ENCODE results near the gene C1orf21. TPM values are rescaled to one million over a fixed set of nuclear protein-coding genes. Genes with fewer than 3 reads are reported as not detected.
"Not testable (repeated sequence)": the region's sequence is repeated elsewhere in the genome, so short reads cannot be mapped to it uniquely, and the experiment has no call there.

Gene C1orf21
- total RNA-seq, 1 donor from 2014 or later, result 3.4 TPM

- Mint-ChIP-seq H3K36me3 (ENCODE audit: low read depth) (no peaks in the 10 kb centered on the region), H3K4me1 (ENCODE audit: low read depth) (no peaks in the 10 kb centered on the region), H3K27ac (no peak overlapping the region), H3K4me3 (ENCODE audit: low read depth) (no peak overlapping the region), H3K27me3 (ENCODE audit: low read depth) (no peaks in the 10 kb centered on the region), H3K9me3 (no peaks in the 10 kb centered on the region)
- DNase-seq (ENCODE audit: low spot score), result no peak
- intact Hi-C loops (cut with micrococcal nuclease), result no loop called here
Measured at GRCh38 chr1:184604152-184604900, 217.5 kb downstream of the C1orf21 start.

GRCh38 chr1:184605941-184606340, 219.1 kb downstream of the C1orf21 start:
- Mint-ChIP-seq H3K36me3 (ENCODE audit: low read depth) (no peaks in the 10 kb centered on the region), H3K27me3 (ENCODE audit: low read depth) (no peaks in the 10 kb centered on the region), H3K9me3 (no peaks in the 10 kb centered on the region), H3K27ac (no peak overlapping the region), H3K4me1 (ENCODE audit: low read depth) (no peaks in the 10 kb centered on the region), H3K4me3 (ENCODE audit: low read depth) (no peak overlapping the region)
- intact Hi-C loops (cut with micrococcal nuclease), result no loop called here
- no peak for DNase-seq (ENCODE audit: low spot score)

- Mint-ChIP-seq H3K27me3 (ENCODE audit: low read depth) (no peaks in the 10 kb centered on the region), H3K9me3 (no peaks in the 10 kb centered on the region), H3K4me3 (ENCODE audit: low read depth) (no peak overlapping the region), H3K36me3 (ENCODE audit: low read depth) (no peaks in the 10 kb centered on the region), H3K27ac (no peak overlapping the region), H3K4me1 (ENCODE audit: low read depth) (no peaks in the 10 kb centered on the region)
- intact Hi-C loops (cut with micrococcal nuclease), result no loop called here
- no peak for DNase-seq (ENCODE audit: low spot score)
Measured at GRCh38 chr1:184606786-184607185, 220.0 kb downstream of the C1orf21 start.

- intact Hi-C loops (cut with micrococcal nuclease), result no loop called here
- Mint-ChIP-seq H3K27me3 (ENCODE audit: low read depth) (no peaks in the 10 kb centered on the region), H3K4me1 (ENCODE audit: low read depth) (no peaks in the 10 kb centered on the region), H3K9me3 (no peaks in the 10 kb centered on the region), H3K27ac (no peak overlapping the region), H3K4me3 (ENCODE audit: low read depth) (no peak overlapping the region), H3K36me3 (ENCODE audit: low read depth) (no peaks in the 10 kb centered on the region)
- no peak for DNase-seq (ENCODE audit: low spot score)
Measured at GRCh38 chr1:184608581-184608980, 221.8 kb downstream of the C1orf21 start.

GRCh38 chr1:184608990-184609389, 222.2 kb downstream of the C1orf21 start:
- DNase-seq (ENCODE audit: low spot score), result no peak
- H3K27ac Mint-ChIP-seq, result no peak overlapping the region
- intact Hi-C loops (cut with micrococcal nuclease), result no loop called here
- H3K36me3 Mint-ChIP-seq (ENCODE audit: low read depth), result no peaks in the 10 kb centered on the region
- H3K4me1 Mint-ChIP-seq (ENCODE audit: low read depth), result no peaks in the 10 kb centered on the region
- no peaks in the 10 kb centered on the region for H3K9me3 Mint-ChIP-seq
- no peak overlapping the region for H3K4me3 Mint-ChIP-seq (ENCODE audit: low read depth)
- H3K27me3 Mint-ChIP-seq (ENCODE audit: low read depth), result no peaks in the 10 kb centered on the region

GRCh38 chr1:184610876-184611595, 224.2 kb downstream of the C1orf21 start:
- no peaks in the 10 kb centered on the region for H3K4me1 Mint-ChIP-seq (ENCODE audit: low read depth)
- DNase-seq (ENCODE audit: low spot score), result no peak
- intact Hi-C loops (cut with micrococcal nuclease), result no loop called here

GRCh38 chr1:184612229-184612628, 225.4 kb downstream of the C1orf21 start:
- H3K4me1 Mint-ChIP-seq (ENCODE audit: low read depth); DNase-seq (ENCODE audit: low spot score); intact Hi-C loops (cut with micrococcal nuclease); H3K27me3 Mint-ChIP-seq (ENCODE audit: low read depth); H3K9me3 Mint-ChIP-seq; H3K36me3 Mint-ChIP-seq (ENCODE audit: low read depth); H3K4me3 Mint-ChIP-seq (ENCODE audit: low read depth); H3K27ac Mint-ChIP-seq: not testable (repeated sequence)

More at GRCh38 chr1:184610876-184611595, 224.2 kb downstream of the C1orf21 start:
- Mint-ChIP-seq H3K4me3 (ENCODE audit: low read depth) (no peak overlapping the region), H3K36me3 (ENCODE audit: low read depth) (no peaks in the 10 kb centered on the region), H3K27ac (no peak overlapping the region), H3K27me3 (ENCODE audit: low read depth) (no peaks in the 10 kb centered on the region), H3K9me3 (no peaks in the 10 kb centered on the region)

- H3K9me3 Mint-ChIP-seq, result no peaks in the 10 kb centered on the region
- no peak for DNase-seq (ENCODE audit: low spot score)
- intact Hi-C loops (cut with micrococcal nuclease), result no loop called here
- no peaks in the 10 kb centered on the region for H3K4me1 Mint-ChIP-seq (ENCODE audit: low read depth)
- no peaks in the 10 kb centered on the region for H3K36me3 Mint-ChIP-seq (ENCODE audit: low read depth)
- no peak overlapping the region for H3K4me3 Mint-ChIP-seq (ENCODE audit: low read depth)
- no peak overlapping the region for H3K27ac Mint-ChIP-seq
- peaks cover 4% of the 10 kb centered on the region for H3K27me3 Mint-ChIP-seq (ENCODE audit: low read depth)
Measured at GRCh38 chr1:184614667-184615066, 227.8 kb downstream of the C1orf21 start.

GRCh38 chr1:184615301-184615700, 228.5 kb downstream of the C1orf21 start:
- no peak overlapping the region for H3K27ac Mint-ChIP-seq
- H3K9me3 Mint-ChIP-seq, result no peaks in the 10 kb centered on the region
- intact Hi-C loops (cut with micrococcal nuclease), result no loop called here
- no peak overlapping the region for H3K4me3 Mint-ChIP-seq (ENCODE audit: low read depth)
- DNase-seq (ENCODE audit: low spot score), result no peak
- no peaks in the 10 kb centered on the region for H3K36me3 Mint-ChIP-seq (ENCODE audit: low read depth)
- peaks cover 4% of the 10 kb centered on the region for H3K27me3 Mint-ChIP-seq (ENCODE audit: low read depth)
- no peaks in the 10 kb centered on the region for H3K4me1 Mint-ChIP-seq (ENCODE audit: low read depth)

- H3K4me1 Mint-ChIP-seq (ENCODE audit: low read depth), result no peaks in the 10 kb centered on the region
- H3K9me3 Mint-ChIP-seq, result no peaks in the 10 kb centered on the region
- H3K27me3 Mint-ChIP-seq (ENCODE audit: low read depth), result peaks cover 4% of the 10 kb centered on the region
- no peak overlapping the region for H3K27ac Mint-ChIP-seq
- no peak for DNase-seq (ENCODE audit: low spot score)
- no peak overlapping the region for H3K4me3 Mint-ChIP-seq (ENCODE audit: low read depth)
- no peaks in the 10 kb centered on the region for H3K36me3 Mint-ChIP-seq (ENCODE audit: low read depth)
- intact Hi-C loops (cut with micrococcal nuclease), result no loop called here
Measured at GRCh38 chr1:184616504-184616903, 229.7 kb downstream of the C1orf21 start.

GRCh38 chr1:184617433-184618029, 230.7 kb downstream of the C1orf21 start:
- Mint-ChIP-seq H3K27me3 (ENCODE audit: low read depth) (peaks cover 4% of the 10 kb centered on the region), H3K9me3 (no peaks in the 10 kb centered on the region), H3K4me3 (ENCODE audit: low read depth) (no peak overlapping the region), H3K27ac (no peak overlapping the region), H3K4me1 (ENCODE audit: low read depth) (no peaks in the 10 kb centered on the region), H3K36me3 (ENCODE audit: low read depth) (no peaks in the 10 kb centered on the region)
- no peak for DNase-seq (ENCODE audit: low spot score)
- intact Hi-C loops (cut with micrococcal nuclease), result no loop called here

GRCh38 chr1:184618851-184619250, 232.0 kb downstream of the C1orf21 start:
- peaks cover 4% of the 10 kb centered on the region for H3K27me3 Mint-ChIP-seq (ENCODE audit: low read depth)
- H3K27ac Mint-ChIP-seq, result no peak overlapping the region
- H3K4me1 Mint-ChIP-seq (ENCODE audit: low read depth), result no peaks in the 10 kb centered on the region
- H3K4me3 Mint-ChIP-seq (ENCODE audit: low read depth), result no peak overlapping the region
- DNase-seq (ENCODE audit: low spot score), result no peak
- intact Hi-C loops (cut with micrococcal nuclease), result no loop called here
- no peaks in the 10 kb centered on the region for H3K36me3 Mint-ChIP-seq (ENCODE audit: low read depth)
- H3K9me3 Mint-ChIP-seq, result no peaks in the 10 kb centered on the region

- Mint-ChIP-seq H3K27ac (no peak overlapping the region), H3K4me1 (ENCODE audit: low read depth) (no peaks in the 10 kb centered on the region), H3K27me3 (ENCODE audit: low read depth) (peaks cover 4% of the 10 kb centered on the region), H3K36me3 (ENCODE audit: low read depth) (no peaks in the 10 kb centered on the region), H3K9me3 (no peaks in the 10 kb centered on the region), H3K4me3 (ENCODE audit: low read depth) (no peak overlapping the region)
- no peak for DNase-seq (ENCODE audit: low spot score)
- intact Hi-C loops (cut with micrococcal nuclease), result no loop called here
Measured at GRCh38 chr1:184620469-184620868, 233.6 kb downstream of the C1orf21 start.

All from activated T-helper 2 cell treated with anti-CD3 and anti-CD28 coated beads, Interferon-gamma antibody, Interleukin-2, Interleukin-4, amounts not matched to agents 10 μg/mL and 5 μg/mL and 100 μg/mL, durations not matched to agents 14 hours and 24 hours and 36 hours (primary cell).